Hepatocyte (in vitro differentiated cells): ENCODE data around the gene KHDC1L.
A peak's percentile ranks its signal among the peaks of the same experiment; 100 is the strongest.

Source experiments
- CTCF ChIP-seq: fragments of 200-600 bp; sonication (generic); IDR thresholded peaks from 2 replicates; pipeline ENCODE4 v1.5.1; 2016; ENCODE audit warnings: antibody characterized with exemption, mild to moderate bottlenecking; ENCODE audit not compliant: poor library complexity
- EZH2 ChIP-seq: fragments of 200-600 bp; sonication (generic); IDR thresholded peaks from 2 replicates; pipeline ENCODE4 v1.6.1; 2016; ENCODE audit warnings: antibody characterized with exemption, mild to moderate bottlenecking, borderline replicate concordance
- EZH2phosphoT487 ChIP-seq: fragments of 200-600 bp; sonication (generic); IDR thresholded peaks from one replicate; pipeline ENCODE4 v1.6.1; 2018; ENCODE audit warnings: antibody characterized with exemption, mild to moderate bottlenecking, low read depth, moderate library complexity; ENCODE audit not compliant: unreplicated experiment, severe bottlenecking

- TF ChIP-seq CTCF (peak; percentile 85), EZH2 (no peak), EZH2phosphoT487 (no peak)
Observed at GRCh38 chr6:73180763-73181619, 44.3 kb downstream of the KHDC1L start.
